Subcutaneous adipose tissue (tissue), 4 donors: ENCODE measurements around the gene TARDBP. TPM values are rescaled to one million over a fixed set of nuclear protein-coding genes. Genes with fewer than 3 reads are reported as not detected.

ENCODE experiments used
- total RNA-seq, 4 donors: library from RNA; depleted of rRNA; stranded (reverse); fragments of >200 nt; gene quantifications; one replicate each; pipeline ENCODE4 v1.1.0, GENCODE V29; 2016
- TF ChIP-seq, protein P1 (sequence below): fragments of 450-650 bp; IDR thresholded peaks from one replicate; pipeline ENCODE4 v1.5.1; 2016; ENCODE audit warnings: low read depth, mild to moderate bottlenecking, control low read depth, antibody characterized with exemption, moderate library complexity

The TARDBP gene
- total RNA-seq, 4 donors from 2014 or later, result 103 to 169 (median 123) TPM

GRCh38 chr1:11041048-11041447 lies 28.6 kb downstream of the TARDBP start:
- TF ChIP-seq, protein P1, sequence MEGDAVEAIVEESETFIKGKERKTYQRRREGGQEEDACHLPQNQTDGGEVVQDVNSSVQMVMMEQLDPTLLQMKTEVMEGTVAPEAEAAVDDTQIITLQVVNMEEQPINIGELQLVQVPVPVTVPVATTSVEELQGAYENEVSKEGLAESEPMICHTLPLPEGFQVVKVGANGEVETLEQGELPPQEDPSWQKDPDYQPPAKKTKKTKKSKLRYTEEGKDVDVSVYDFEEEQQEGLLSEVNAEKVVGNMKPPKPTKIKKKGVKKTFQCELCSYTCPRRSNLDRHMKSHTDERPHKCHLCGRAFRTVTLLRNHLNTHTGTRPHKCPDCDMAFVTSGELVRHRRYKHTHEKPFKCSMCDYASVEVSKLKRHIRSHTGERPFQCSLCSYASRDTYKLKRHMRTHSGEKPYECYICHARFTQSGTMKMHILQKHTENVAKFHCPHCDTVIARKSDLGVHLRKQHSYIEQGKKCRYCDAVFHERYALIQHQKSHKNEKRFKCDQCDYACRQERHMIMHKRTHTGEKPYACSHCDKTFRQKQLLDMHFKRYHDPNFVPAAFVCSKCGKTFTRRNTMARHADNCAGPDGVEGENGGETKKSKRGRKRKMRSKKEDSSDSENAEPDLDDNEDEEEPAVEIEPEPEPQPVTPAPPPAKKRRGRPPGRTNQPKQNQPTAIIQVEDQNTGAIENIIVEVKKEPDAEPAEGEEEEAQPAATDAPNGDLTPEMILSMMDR, result no peak

- TF ChIP-seq, protein P1, result no peak
Measured at GRCh38 chr1:11042065-11042464, 29.6 kb downstream of the TARDBP start.

DNA sequence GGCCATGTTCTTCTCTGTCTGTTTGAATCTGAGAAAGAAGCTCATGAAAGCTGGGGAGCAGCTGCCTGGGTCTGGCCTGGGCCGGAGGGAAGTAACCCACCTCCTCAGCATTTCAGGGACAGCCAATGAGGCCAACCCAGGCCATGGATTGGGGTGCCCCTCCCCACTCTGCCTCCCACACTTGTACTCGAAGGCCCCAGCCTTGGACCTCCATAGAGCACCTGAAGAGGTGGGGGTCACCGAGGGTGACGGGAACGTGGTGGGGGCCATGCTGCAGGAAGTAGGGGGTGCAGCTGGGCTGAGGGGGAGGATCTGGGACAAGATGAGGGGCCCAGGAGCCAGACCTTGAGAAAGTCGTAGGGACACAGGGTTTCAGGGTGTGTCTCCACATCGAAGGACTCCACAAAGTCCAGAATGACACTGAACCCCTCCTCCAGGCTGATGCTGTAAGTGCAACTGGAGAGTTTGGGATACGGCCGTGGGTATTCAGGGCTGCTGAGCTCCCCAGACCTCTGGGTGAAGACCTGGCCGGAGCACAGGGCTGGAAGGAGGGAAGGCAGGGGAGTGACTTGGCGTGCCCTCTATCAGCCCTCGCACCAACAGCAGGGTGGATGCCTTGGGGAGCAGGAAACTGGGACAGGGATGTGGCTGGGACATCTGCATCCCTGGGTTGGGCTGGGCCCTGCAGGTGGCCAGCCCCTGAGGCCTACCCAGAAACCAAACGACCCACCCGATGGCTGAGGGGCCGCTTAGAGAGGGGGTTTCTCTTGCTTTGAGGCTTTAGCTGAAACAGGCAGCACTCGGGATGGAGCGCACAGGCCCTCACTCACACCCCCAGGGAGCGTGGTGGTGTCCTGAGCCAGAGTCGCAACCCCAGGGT lies 30.8 kb downstream of the TARDBP start:
- TF ChIP-seq, protein P1, result no peak

- TF ChIP-seq, protein P1, result no peak
Measured at GRCh38 chr1:11044086-11044848, 31.8 kb downstream of the TARDBP start.

- TF ChIP-seq, protein P1, result no peak
Measured at GRCh38 chr1:11044849-11045427, 32.5 kb downstream of the TARDBP start.

DNA sequence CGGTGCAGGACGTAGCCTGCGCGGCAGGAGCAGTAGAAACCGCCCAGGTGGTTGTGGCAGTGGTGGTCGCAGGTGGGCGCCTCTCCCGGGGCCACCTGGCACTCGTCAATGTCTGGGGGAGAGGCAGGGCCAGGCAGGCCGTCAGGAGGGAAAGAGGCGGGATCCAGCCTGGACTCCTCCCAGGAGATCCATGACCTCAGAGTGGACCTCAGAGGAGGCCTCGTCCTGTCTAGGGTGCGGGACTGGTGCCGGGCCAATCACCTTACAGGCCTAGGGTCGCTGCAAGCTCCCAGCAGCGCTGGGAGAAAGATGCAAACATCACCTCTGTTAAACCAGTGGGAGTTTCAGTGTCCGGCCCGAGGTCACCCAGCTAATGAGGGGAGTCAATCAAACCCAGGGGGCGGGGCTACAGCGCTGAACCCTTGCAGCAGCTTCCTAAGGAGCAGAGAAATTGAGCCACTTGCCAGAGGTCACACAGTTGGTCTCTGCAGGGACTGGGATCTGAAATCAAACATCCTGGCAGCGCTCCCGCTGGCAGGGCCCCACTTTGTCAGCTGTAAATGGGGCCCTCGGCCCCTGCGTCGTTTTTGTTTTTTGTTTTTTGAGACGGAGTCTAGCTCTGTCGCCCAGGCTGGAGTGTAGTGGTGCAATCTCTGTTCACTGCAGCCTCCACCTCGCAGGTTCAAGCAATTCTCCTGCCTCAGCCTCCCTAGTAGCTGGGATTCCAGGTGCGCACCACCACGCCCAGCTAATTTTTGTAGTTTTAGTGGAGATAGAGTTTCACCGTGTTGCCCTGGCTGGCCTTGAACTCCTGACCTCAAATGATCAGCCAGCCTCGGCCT lies 33.2 kb downstream of the TARDBP start:
- TF ChIP-seq, protein P1, result no peak
